Ovary (tissue), 3 donors: ENCODE results near the gene TWNK.

ENCODE experiments used
- POLR2A ChIP-seq: fragments of 450-650 bp; IDR thresholded peaks from one replicate; pipeline ENCODE4 v1.6.1; 2017; ENCODE audit warnings: antibody characterized with exemption, mild to moderate bottlenecking, moderate library complexity
- TF ChIP-seq, protein P1 (sequence below), 3 donors: fragments of 450-650 bp in 2 of 3; fragments of 200-600 bp in 1 of 3; IDR thresholded peaks; one replicate each; pipeline versions ENCODE4 v1.5.1 to v1.8.0; 2016 to 2022; ENCODE audit warnings: antibody characterized with exemption in 3 of 3, mild to moderate bottlenecking in 1 of 3
- donor health status: DM: no; HTN: no; CAD: no.

DNA sequence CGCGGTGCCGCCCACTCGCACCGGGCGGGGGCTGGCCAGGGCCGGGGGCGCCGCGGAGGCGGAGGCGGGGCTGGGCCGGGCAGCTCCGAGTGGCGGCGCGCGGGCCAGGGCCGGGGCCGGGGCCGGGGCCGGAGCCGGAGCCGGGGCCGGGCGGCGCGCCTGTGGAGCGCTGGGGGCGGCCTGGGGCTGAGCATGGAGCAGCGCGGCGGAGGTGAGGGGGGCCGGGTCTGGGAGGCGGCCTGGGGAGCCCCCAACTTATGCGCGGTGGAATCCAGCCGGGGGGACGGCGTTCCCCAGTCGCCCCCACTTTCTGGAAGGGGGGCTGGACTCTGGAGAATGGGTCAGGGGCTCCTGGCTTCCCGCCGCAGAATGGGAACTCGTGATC is 12.4 kb downstream of the TWNK start, which contains the start of gene LZTS2:
- no peak for TF ChIP-seq POLR2A
- TF ChIP-seq, protein P1, sequence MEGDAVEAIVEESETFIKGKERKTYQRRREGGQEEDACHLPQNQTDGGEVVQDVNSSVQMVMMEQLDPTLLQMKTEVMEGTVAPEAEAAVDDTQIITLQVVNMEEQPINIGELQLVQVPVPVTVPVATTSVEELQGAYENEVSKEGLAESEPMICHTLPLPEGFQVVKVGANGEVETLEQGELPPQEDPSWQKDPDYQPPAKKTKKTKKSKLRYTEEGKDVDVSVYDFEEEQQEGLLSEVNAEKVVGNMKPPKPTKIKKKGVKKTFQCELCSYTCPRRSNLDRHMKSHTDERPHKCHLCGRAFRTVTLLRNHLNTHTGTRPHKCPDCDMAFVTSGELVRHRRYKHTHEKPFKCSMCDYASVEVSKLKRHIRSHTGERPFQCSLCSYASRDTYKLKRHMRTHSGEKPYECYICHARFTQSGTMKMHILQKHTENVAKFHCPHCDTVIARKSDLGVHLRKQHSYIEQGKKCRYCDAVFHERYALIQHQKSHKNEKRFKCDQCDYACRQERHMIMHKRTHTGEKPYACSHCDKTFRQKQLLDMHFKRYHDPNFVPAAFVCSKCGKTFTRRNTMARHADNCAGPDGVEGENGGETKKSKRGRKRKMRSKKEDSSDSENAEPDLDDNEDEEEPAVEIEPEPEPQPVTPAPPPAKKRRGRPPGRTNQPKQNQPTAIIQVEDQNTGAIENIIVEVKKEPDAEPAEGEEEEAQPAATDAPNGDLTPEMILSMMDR (IDR thresholded peaks at IDR 0.05), result no peak
